Eye (tissue), 1 donor: ENCODE data around the gene APOBEC3C.
A peak's percentile ranks its signal among the peaks of the same experiment; 100 is the strongest.
"Not testable (repeated sequence)": the region's sequence is repeated elsewhere in the genome, so short reads cannot be mapped to it uniquely, and the experiment has no call there.

Source experiments
- DNase-seq: peaks from one replicate; pipeline ENCODE4 v3.0.0-alpha.2; 2015

The APOBEC3C gene

DNA sequence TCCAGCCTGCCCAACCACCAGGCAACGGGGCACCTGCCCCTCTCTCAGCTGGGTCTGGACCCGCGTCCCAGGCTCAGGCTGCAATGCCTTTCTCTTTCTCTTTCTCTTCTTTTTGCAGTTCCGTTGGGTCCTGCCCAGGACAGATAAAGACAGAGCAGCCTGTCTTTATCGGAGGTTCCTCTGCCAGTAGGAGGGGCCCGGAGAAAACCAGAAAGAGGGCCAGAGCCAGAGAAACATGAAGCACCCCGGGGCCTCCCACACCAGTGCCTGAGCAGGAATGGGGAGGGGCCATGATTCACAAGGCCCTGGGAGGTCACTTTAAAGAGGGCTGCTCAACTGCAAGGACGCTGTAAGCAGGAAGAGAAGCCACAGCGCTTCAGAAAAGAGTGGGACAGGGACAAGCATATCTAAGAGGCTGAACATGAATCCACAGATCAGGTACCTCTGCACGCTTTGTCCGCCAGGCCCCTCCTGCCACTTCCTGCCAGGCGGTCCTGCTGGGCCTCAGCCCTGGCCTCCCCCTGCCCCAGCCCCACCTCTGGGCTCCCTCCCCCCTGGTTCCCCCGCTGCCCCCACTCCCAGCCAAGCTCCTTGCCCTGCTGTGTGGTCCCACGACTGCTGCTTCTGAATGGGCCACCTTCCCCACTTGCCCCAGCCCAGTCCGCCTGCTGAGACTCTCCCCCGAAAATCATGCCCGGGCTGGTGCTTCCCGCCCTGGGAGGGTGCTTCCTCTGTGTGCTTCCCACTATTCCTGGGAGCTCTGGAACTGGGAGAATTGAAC lies at the start of gene APOBEC3C:
Gene APOBEC3C, plus strand, starts transcription at position 316 of the 781 bp plus-strand sequence. Its CDS starts 106 bp downstream, at position 422.
- peak; percentile 81 for DNase-seq

DNA sequence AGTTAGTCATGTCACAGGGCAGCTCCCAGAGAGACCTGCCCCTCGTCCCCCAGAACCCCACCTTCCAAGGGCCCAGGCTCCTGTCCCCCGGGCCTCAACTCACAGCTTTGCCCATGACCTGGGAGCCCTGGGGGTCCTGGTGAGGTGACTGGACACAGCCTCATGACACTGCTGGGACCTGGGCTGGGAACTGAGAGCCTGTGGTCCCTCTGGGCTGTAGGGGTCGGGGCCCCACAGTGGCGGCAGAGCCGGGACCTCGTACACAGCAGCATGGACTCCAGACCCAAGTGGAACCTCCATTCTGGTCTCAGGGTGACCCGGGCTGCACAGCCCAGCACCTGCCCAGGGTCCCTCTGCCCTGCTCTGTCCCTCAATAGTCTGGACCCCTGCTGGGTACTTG lies 49.8 kb upstream of the APOBEC3C start:
- DNase-seq = no peak

GRCh38 chr22:38964989-38965388 lies 49.1 kb upstream of the APOBEC3C start:
- no peak for DNase-seq

GRCh38 chr22:38965614-38966379 lies 48.3 kb upstream of the APOBEC3C start:
- no peak for DNase-seq

GRCh38 chr22:38966380-38966702 lies 47.7 kb upstream of the APOBEC3C start:
- DNase-seq = no peak

GRCh38 chr22:38966942-38967341 lies 47.1 kb upstream of the APOBEC3C start:
- no peak for DNase-seq

DNA sequence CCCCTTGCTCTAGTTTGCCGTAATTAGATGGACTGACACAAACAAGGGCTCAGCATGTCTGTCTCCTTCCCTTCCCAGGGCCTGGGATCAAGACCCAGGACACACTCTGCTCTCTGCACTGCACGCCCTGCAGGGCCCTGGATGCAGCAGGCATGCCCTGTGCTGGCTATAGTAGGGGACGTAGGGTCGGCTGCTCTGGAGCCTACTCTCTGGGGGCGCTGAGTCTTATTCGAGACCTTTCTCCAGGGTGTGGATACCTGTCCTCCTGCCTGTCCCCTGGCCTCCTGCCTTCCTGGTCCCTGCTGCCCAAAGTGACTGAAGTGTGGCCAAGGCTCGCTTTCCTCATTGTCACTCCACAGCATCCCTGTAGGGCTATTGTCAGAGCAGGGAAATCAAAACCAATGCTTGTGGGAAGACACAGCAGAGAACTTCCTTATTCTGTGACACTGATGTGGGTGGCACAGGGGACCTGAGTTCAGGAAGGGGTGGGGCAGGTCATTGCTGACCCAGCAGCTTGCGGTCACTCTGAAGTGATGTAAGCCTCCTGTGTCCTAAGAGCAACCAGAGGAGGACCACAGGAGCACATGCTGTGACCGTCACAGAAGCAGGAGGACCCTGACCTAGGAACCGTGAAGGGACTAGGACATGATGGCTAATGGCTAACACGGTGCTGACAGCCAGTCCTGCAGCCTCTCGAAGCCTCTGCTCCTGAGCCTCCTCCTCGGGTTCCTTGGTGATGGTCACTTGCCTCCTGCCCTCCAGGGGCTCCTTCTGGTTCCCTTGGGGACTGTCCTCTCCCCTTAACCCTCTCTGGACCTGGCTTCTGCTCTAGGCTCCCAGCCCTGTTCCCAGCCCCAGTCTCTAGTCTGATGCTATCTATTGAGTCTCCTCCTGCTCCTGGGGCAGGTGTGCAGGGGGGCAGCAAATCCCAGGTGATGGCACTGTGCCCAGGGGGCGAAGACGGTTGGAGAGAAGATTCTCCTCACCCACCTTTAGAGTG lies 46.3 kb upstream of the APOBEC3C start:
- DNase-seq = no peak

GRCh38 chr22:38968801-38969200 lies 45.3 kb upstream of the APOBEC3C start:
- DNase-seq = no peak

DNA sequence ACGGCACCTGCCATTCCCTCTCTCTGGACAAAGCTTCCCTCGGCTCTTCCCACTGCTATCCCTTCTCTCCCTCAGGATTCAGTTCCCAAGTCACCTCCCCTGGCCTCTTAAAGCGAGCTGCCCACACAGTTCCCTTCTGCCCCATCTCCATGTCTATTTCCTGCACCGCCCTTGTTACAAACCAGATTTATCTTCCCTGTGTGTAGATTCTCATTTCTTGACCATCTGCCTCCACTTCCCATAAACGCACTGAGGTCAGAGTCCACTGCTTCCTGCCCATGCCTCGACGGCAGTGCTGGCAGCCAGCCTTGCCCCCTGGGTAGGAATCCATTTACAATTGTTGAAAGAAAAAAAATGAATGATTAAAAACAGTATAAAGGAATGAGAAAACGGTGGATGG lies 43.5 kb upstream of the APOBEC3C start:
- DNase-seq = no peak

- no peak for DNase-seq
These were observed 42.9 kb upstream of the APOBEC3C start for GRCh38 chr22:38971202-38971601.

- DNase-seq = no peak
These were observed 42.3 kb upstream of the APOBEC3C start for GRCh38 chr22:38971791-38972190.

DNA sequence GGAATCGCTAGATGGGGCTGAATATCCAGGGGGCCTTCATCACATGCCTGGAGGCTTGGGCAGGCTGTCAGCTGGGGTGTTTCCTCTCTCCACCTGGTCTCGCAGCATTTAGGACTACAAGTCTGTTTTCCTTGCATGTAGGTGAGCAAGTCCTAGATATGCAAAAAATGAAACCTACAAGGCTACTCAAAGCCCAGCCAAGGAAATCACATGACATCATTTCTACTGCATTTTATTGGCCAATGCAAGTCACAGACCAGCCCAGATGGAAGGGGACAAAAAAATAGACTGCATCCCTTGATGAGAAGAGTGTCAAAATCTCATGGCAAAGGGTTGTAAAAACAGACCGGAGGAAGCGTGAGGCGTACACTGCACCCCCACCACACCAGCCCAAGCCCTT lies 41.5 kb upstream of the APOBEC3C start:
- no peak for DNase-seq

DNA sequence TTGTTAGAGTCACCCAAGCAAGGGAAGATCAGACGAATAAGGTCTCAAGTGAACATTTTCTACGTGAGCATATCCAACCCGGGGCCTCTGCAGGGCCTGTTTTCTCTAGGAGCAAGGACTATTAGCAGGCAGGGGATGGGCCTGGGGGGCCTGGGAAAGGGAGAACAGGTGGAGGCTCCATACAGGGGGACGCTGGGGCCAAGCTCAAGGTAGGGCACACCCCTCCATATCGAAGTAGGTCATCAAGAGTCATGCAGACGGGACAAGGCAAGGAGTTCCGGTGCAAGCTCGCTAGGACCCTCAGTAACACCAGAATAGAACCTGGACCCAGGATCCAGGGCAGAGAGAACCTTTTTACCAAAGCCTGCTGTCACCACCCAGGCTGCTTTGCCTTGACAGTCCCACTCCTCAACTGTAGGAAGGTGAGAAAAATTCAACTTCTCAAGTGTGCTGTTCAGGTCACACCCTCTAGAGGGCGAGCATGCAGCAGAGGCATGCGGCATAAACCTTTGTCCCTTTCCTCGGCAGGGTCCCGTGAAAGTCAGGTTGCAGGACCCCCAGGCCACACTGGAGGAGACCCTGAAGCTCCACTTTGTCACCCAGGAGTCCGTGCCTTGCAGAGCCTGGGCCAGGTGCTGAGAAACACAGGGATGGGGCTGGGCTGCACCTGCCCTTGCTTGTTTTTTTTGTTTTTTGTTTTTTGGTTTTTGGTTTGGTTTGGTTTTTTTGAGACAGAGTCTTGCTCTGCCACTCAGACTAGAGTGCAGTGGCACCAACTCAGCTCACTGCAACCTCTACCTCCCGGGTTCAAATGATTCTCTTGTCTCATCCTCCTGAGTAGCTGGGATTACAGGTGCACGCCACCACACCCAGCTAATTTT lies 40.5 kb upstream of the APOBEC3C start:
- peak; percentile 73 for DNase-seq

DNA sequence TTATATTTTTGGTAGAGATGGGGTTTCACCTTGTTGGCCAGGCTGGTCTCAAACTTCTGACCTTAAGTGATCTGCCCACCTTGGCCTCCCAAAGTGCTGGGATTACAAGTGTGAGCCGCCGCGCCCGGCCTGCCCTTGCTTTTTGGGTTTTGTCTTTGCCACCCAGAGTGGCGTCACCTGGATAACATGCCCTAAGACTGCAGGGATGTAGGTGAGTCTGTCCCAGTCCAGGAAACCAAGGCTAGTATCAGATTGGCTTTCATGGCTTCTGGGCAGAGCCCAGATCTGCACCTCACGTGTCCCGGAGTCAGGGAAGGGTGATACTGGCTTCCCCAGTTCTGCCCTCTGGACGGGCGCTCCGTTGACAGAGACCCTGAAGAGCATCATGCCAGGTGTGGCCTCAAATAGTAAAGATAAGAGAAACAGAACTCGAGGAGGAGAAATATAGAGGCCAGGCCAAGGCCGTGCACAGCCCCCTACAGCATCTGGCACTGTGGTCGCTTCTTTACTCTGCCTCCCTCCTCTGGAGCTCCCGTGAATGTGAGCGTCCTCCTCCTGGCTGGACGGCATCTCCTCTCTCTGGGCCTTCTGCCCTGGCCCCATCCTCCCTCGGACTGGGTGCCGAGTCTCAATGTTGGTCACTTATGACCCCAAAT lies 39.8 kb upstream of the APOBEC3C start:
- DNase-seq = no peak

- DNase-seq = no peak
These were observed 39.3 kb upstream of the APOBEC3C start for GRCh38 chr22:38974826-38975175.

DNA sequence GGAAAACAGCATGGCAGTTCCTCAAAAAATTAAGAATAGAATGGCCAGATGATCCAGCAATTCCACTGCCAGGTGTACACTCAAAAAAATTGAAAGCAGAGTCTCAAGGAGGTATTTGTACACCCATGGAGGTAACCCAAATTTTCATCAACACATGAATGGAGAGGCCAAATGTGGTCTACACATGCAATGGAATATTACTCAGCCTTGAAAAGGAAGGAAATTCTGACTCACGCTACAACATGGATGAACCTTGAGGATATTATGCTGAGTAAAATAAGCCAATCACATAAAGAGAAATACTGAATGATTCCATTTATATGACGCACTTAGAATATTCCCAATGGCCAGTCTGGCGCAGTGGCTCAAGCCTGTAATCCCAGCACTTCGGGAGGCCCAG lies 36.8 kb upstream of the APOBEC3C start:
- DNase-seq = not testable (repeated sequence)

DNA sequence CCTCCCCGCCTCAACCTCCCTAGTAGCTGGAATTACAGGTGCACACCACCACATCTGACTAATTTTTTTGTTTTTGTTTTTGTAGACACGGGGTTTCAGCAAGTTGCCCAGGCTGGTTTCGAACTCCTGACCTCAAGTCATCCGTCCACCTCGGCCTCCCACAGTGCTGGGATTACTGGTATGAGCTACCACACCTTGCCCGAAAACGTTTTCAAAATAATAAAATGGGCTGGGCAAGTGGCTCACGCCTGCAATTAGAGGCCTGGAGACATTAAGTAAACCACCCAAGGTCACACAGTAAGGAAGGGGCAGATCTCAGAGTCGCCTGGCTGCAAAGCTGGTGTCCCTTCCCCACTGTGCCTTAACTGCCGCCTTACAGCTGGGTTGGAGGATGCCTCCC lies 33.5 kb upstream of the APOBEC3C start:
- DNase-seq = not testable (repeated sequence)

DNA sequence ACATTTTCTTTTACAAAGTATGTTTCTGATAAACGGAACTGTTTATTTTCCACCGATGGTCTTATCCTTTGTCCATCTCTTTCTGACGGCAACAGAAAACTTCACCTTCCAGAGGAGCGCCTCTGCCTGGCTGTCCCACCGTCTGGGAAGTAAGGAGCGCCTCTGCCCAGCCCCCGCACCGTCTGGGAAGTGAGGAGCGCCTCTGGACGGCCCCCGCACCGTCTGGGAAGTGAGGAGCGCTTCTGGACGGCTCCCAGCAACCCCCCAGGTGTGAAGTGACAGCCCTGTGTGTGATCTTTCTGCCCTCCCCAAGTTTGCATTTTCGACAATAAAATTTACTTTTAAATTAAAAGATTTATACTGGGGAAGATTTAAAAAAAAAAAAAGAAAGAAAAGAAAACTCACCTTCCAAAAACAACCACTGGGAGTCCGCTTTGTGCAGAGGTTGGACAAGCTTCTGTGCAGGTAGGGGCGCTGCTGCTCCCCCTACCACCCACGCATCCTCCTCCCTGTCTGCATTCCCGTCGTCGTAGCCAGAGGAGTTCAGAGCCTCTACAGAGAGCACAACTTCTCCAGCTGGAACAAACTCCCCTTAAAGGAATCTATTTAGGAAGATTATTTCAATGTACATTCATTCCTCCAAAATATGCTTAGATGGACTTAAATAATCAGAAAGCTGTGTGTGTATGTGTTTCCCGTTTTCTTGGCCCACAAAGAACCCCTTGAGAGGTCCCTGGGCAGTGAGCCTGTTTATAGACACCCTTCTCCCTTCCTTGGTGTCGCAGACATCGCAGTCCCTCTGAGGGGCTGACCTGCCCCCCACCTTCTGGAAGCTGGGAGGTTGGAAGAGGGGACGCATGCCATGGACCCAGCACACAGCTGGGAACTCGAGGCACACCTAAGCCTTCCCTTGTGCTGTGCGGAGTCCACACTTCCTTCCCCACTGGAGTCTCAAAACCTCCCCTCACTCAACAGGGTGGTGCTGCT lies 32.8 kb upstream of the APOBEC3C start:
- DNase-seq = peak; percentile 63

DNA sequence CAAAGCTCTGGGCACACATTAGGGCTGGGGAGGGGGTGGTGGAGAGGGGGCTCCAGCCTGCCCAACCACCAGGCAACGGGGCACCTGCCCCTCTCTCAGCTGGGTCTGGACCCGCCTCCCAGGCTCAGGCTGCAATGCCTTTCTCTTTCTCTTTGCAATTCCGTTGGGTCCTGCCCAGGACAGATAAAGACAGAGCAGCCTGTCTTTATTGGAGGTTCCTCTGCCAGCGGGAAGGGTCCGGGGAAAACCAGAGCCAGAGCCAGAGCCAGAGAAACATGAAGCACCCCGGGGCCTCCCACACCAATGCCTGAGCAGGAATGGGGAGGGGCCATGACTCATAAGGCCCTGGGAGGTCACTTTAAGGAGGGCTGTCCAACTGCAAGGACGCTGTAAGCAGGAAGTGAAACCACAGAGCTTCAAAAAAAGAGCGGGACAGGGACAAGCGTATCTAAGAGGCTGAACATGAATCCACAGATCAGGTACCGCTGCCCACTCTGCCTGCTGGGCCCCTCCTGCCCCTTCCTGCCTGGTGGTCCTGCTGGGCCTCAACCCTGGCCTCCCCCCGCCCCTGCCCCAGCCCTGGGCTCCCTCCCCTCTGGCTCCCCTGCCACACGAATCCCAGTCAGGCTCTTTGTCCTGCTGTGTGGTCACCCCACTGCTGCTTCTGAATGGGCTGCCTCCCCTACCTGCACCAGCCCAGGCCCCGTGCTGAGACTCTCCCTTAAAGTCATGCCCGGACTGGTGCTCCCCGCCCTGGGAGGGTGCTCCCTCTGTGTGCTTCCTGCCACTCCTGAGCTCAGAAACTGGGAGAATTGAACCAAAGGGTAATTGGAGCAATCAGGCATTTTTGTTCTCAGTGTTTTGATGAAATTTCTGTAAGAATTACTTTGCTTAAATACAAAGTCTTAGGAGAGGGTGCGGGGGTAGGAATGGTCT lies 31.8 kb upstream of the APOBEC3C start, which contains the start of gene APOBEC3B:
Gene APOBEC3B, plus strand, starts transcription at position 356 of the 936 bp plus-strand sequence. Its CDS starts 107 bp downstream, at position 463.
- peak; percentile 84 for DNase-seq
